Keratinocyte (primary cell): ENCODE measurements around the gene ACOT7. TPM values are rescaled to one million over a fixed set of nuclear protein-coding genes. Genes with fewer than 3 reads are reported as not detected.
"Not testable (repeated sequence)": the region's sequence is repeated elsewhere in the genome, so short reads cannot be mapped to it uniquely, and the experiment has no call there.

Experiments
- DNase-seq: peaks from one replicate; pipeline ENCODE4 v3.0.0-alpha.2; 2011; ENCODE audit warnings: low read depth, missing footprints, low spot score
- FAIRE-seq: peaks from 2 replicates; lab custom pipeline; 2011; peaks lifted over from hg19 to GRCh38; lab: Jason Lieb, UNC
- H2AFZ ChIP-seq: 2 replicates; pipeline ENCODE4 v1.6.0; 2012; ENCODE audit warnings: low read length, control low read depth, inconsistent platforms; ENCODE audit not compliant: control insufficient read depth
- H3K27ac ChIP-seq: 2 replicates; pipeline ENCODE4 v1.5.1; 2011; ENCODE audit warnings: low read length; ENCODE audit not compliant: control insufficient read depth, insufficient read depth
- H3K27me3 ChIP-seq: 3 replicates; pipeline ENCODE4 v1.6.0; 2011; ENCODE audit warnings: low read length; ENCODE audit not compliant: control insufficient read depth, insufficient read depth; ENCODE audit errors: extremely low read depth
- H3K36me3 ChIP-seq, 2 experiments: 2 replicates in 1 of 2; 3 replicates in 1 of 2; pipeline ENCODE4 v1.5.1; 2011; ENCODE audit warnings: low read length in 2 of 2, mild to moderate bottlenecking in 1 of 2; ENCODE audit not compliant: control insufficient read depth in 2 of 2, insufficient read depth in 2 of 2; ENCODE audit errors: extremely low read depth in 1 of 2
- H3K4me1 ChIP-seq: 3 replicates; pipeline ENCODE4 v1.5.1; 2011; ENCODE audit warnings: low read length; ENCODE audit not compliant: control insufficient read depth, insufficient read depth; ENCODE audit errors: extremely low read depth
- H3K4me2 ChIP-seq: 3 replicates; pipeline ENCODE4 v1.6.0; 2011; ENCODE audit warnings: low read depth, low read length; ENCODE audit not compliant: control insufficient read depth, insufficient read depth; ENCODE audit errors: extremely low read depth
- H3K4me3 ChIP-seq, 3 experiments: fragments of 200-600 bp in 1 of 3; sonication (generic) in 1 of 3; 2 replicates in 2 of 3; 3 replicates in 1 of 3; pipeline ENCODE4 v1.5.1; 2011 to 2016; ENCODE audit warnings: low read length in 3 of 3, mild to moderate bottlenecking in 3 of 3, control low read depth in 2 of 3, inconsistent platforms in 1 of 3, low read depth in 1 of 3, mixed read lengths in 1 of 3, mixed run types in 1 of 3, moderate library complexity in 1 of 3; ENCODE audit not compliant: control insufficient read depth in 2 of 3, insufficient read depth in 2 of 3; ENCODE audit errors: extremely low read depth in 1 of 3
- H3K79me2 ChIP-seq: 2 replicates; pipeline ENCODE4 v1.6.0; 2012; ENCODE audit warnings: low read length; ENCODE audit not compliant: control insufficient read depth, insufficient read depth
- H3K9ac ChIP-seq: 3 replicates; pipeline ENCODE4 v1.6.0; 2011; ENCODE audit warnings: low read length; ENCODE audit not compliant: control insufficient read depth, insufficient read depth; ENCODE audit errors: extremely low read depth
- H3K9me1 ChIP-seq: 3 replicates; pipeline ENCODE4 v1.6.0; 2011; ENCODE audit warnings: low read length; ENCODE audit not compliant: control insufficient read depth, insufficient read depth; ENCODE audit errors: extremely low read depth
- H3K9me3 ChIP-seq: 2 replicates; pipeline ENCODE4 v1.5.1; 2012; ENCODE audit warnings: low read depth, low read length; ENCODE audit not compliant: control insufficient read depth
- H4K20me1 ChIP-seq: 3 replicates; pipeline ENCODE4 v1.6.0; 2011; ENCODE audit warnings: low read length; ENCODE audit not compliant: control insufficient read depth, insufficient read depth; ENCODE audit errors: extremely low read depth
- CTCF ChIP-seq, 3 experiments: IDR thresholded peaks in 1 of 3; conservative IDR thresholded peaks in 1 of 3; optimal IDR thresholded peaks in 1 of 3; 2 replicates in 2 of 3; 3 replicates in 1 of 3; pipeline versions ENCODE3 to v1.5.1; 2011; ENCODE audit warnings: low read length in 3 of 3, mild to moderate bottlenecking in 3 of 3, moderate library complexity in 2 of 3, control low read depth in 1 of 3, inconsistent platforms in 1 of 3; ENCODE audit not compliant: insufficient read depth in 2 of 3; ENCODE audit errors: extremely low read depth in 1 of 3
- EZH2 ChIP-seq: IDR thresholded peaks from one replicate; pipeline ENCODE4 v1.6.1; 2012; ENCODE audit warnings: inconsistent platforms, mild to moderate bottlenecking, low read length, moderate library complexity
- dilution Hi-C: fragments of 300-500 bp; cut with MboI; formaldehyde crosslinking; loops from one replicate; pipeline ENCODE4 v1.7.0; 2020; ENCODE audit warnings: low sequenced_read_pairs; ENCODE audit not compliant: extremely low pct_ligation_motif_present
- polyA plus RNA-seq, 5 experiments: library from polyadenylated mRNA; depleted of rRNA in 3 of 5; stranded (reverse) in 3 of 5; stranded (forward) in 1 of 5; unstranded in 1 of 5; fragments of >200 nt; gene quantifications; 1 replicate in 1 of 5; 2 replicates in 3 of 5; 3 replicates in 1 of 5; pipeline versions ENCODE4 v1.2.1 to v1.2.3, GENCODE V29; 2011 to 2012; ENCODE audit warnings: missing spikeins in 2 of 5, low read depth in 1 of 5, low replicate concordance in 1 of 5

Gene ACOT7
- polyA plus RNA-seq, 1 donor (not counting 4 experiments of a cell fraction or from before 2014, with no cell fraction given) = 226 TPM

GRCh38 chr1:6437012-6437700 lies 43.6 kb upstream of the ACOT7 start:
- H3K9me3 ChIP-seq, DNase-seq, H3K27ac ChIP-seq, FAIRE-seq, H4K20me1 ChIP-seq, dilution Hi-C loops, H3K27me3 ChIP-seq, H3K79me2 ChIP-seq, H3K9ac ChIP-seq, H3K4me3 ChIP-seq, H3K9me1 ChIP-seq, H2AFZ ChIP-seq, H3K4me1 ChIP-seq, H3K36me3 ChIP-seq, H3K4me2 ChIP-seq: not testable (repeated sequence)
- TF ChIP-seq CTCF (optimal IDR thresholded peaks at IDR 0.05 in 1 of 3, IDR thresholded peaks at IDR 0.05 in 1 of 3, conservative IDR thresholded peaks at IDR 0.05 in 1 of 3; ENCODE audit: extremely low read depth in 1 of 3, insufficient read depth in 2 of 3, low read length in 3 of 3) = peak; percentile 24 to 75 (median 30)

DNA sequence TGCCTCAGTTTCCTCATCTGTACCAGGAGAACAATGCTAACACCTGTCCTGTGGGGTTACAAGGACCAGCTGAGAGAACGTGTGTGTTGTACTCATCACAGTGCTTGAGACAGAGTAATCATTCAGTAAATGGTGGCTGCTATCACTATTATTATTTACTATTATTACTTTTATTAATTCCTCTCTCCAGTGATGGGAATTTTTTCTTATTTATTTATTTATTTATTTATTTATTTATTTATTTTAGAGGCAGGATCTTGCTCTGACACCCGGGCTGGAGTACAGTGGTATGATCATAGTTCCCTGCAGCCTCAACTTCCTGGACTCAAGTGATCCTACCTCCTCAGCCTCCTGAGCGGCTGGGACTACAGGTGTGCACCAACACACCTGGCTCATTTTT lies 42.7 kb upstream of the ACOT7 start:
- H3K79me2 ChIP-seq, dilution Hi-C loops, H4K20me1 ChIP-seq, H3K9ac ChIP-seq, H3K27me3 ChIP-seq, H3K36me3 ChIP-seq, H3K9me3 ChIP-seq, H3K9me1 ChIP-seq, H3K4me1 ChIP-seq, H2AFZ ChIP-seq, H3K27ac ChIP-seq, FAIRE-seq, DNase-seq, H3K4me2 ChIP-seq, H3K4me3 ChIP-seq: not testable (repeated sequence)

GRCh38 chr1:6435547-6435946 lies 42.0 kb upstream of the ACOT7 start:
- no peaks in the 10 kb centered on the region for H4K20me1 ChIP-seq
- no peak for DNase-seq
- no peaks in the 10 kb centered on the region for H3K79me2 ChIP-seq
- no peaks in the 10 kb centered on the region for H3K4me1 ChIP-seq
- H3K9ac ChIP-seq = no peak overlapping the region
- no peak overlapping the region for H3K4me2 ChIP-seq
- no peak overlapping the region for H2AFZ ChIP-seq
- TF ChIP-seq CTCF (optimal IDR thresholded peaks at IDR 0.05 in 1 of 3, IDR thresholded peaks at IDR 0.05 in 1 of 3, conservative IDR thresholded peaks at IDR 0.05 in 1 of 3; ENCODE audit: extremely low read depth in 1 of 3, insufficient read depth in 2 of 3, low read length in 3 of 3) = no peak
- TF ChIP-seq EZH2 = no peak
- peaks cover 8% of the 10 kb centered on the region for H3K27me3 ChIP-seq
- H3K9me3 ChIP-seq = no peaks in the 10 kb centered on the region
- no peaks in the 10 kb centered on the region for H3K36me3 ChIP-seq
- dilution Hi-C loops = no loop called here
- FAIRE-seq = no peak
- no peak overlapping the region for H3K27ac ChIP-seq
- H3K4me3 ChIP-seq = no peak overlapping the region
- H3K9me1 ChIP-seq = no peaks in the 10 kb centered on the region
